ENCODE results near the gene IGF2BP2.
A peak's percentile ranks its signal among the peaks of the same experiment; 100 is the strongest.
"Not testable (repeated sequence)": the region's sequence is repeated elsewhere in the genome, so short reads cannot be mapped to it uniquely, and the experiment has no call there.

IGF2BP2 gene

DNA sequence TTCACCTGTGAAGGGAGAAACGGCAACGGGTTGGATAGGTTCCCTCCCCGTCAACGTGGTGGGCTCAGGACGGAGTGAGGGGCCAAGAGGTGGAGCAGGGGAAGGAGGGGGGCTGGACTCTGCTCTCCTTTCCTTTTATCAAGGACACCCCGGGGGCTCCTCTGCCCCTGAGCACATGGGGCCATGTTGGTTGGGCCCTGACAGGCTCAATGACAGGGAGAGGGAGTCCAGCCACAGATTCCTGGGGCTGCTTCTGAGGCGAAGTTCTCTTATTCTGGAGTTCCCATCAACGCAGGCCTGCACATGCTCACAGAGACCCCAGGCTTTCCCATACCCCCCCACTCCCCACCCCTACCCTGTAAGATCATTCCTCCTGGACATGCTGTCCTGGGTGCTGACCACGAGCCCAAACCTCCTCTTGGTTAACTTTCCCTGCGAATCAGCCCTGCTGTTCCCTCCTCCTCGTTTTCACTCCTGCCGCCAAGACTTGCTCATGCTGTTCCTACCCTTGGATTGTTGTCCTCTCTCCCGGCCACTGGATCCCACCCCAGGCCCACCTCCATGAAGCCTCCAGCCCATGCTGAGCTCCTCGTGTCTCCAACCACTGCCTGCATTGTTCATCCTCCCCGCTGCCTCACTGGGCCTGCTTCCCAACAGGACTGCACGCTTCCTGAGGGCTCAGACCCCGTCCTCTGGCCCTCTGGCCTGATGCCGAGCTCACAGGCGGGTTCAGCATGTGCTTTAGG lies 177.5 kb downstream of the IGF2BP2 start:
- TF ChIP-seq, protein P1, sequence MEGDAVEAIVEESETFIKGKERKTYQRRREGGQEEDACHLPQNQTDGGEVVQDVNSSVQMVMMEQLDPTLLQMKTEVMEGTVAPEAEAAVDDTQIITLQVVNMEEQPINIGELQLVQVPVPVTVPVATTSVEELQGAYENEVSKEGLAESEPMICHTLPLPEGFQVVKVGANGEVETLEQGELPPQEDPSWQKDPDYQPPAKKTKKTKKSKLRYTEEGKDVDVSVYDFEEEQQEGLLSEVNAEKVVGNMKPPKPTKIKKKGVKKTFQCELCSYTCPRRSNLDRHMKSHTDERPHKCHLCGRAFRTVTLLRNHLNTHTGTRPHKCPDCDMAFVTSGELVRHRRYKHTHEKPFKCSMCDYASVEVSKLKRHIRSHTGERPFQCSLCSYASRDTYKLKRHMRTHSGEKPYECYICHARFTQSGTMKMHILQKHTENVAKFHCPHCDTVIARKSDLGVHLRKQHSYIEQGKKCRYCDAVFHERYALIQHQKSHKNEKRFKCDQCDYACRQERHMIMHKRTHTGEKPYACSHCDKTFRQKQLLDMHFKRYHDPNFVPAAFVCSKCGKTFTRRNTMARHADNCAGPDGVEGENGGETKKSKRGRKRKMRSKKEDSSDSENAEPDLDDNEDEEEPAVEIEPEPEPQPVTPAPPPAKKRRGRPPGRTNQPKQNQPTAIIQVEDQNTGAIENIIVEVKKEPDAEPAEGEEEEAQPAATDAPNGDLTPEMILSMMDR (IDR thresholded peaks at IDR 0.05; ENCODE audit: low read depth, low read length, missing control alignments): no peak
- H3K4me3 ChIP-seq (ENCODE audit: low read depth, low read length): no peak overlapping the region
- H3K36me3 ChIP-seq (replicated peaks): peaks cover 58% of the 10 kb centered on the region
- no peak for DNase-seq
- H3K27me3 ChIP-seq (replicated peaks): no peaks in the 10 kb centered on the region
- H3K27ac ChIP-seq: peak overlapping the region; percentile 82
- in situ Hi-C loops (cut with HindIII; ENCODE audit: low pct_ligation_motif_present, low sequenced_read_pairs): no loop called here

DNA sequence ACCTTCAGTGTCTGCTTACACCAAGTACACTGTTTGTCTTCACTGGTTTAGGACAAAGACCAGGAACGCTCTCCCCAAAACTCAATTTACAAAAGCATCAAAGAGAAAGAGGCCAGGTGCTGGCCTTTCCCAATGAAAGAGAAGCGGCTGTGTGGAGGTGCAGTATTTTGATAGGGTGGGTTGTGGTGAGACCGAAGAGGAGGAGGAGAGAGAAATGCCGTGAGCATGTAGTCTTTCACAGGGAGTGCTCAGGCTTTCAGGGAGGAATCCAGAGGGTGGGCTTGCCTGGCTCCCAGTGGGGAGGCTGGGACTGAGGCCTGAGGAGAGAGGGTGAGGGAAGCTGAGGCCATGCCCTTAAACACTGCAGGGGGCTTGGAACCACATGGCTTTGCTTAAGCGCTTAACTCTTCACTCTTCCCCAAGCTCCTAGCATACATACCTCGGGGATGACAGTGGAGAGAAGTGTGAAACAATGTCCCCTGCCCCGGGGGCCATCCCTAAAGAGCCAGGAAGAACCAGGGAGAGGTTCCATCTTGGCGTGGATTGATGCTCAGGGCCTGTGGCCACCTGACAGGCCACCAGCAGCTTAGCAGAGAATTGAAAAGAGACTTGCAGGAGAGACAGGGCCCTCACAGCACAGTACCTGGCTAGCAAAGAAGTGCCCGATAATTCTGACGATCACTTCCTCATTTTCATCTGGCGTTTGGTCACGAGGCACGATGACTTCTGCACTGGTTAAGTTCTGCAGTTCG lies 178.3 kb downstream of the IGF2BP2 start:
- no peak overlapping the region for H3K4me3 ChIP-seq (ENCODE audit: low read depth, low read length)
- in situ Hi-C loops (cut with HindIII; ENCODE audit: low pct_ligation_motif_present, low sequenced_read_pairs): no loop called here
- TF ChIP-seq, protein P1 (IDR thresholded peaks at IDR 0.05; ENCODE audit: low read depth, low read length, missing control alignments): no peak
- H3K27me3 ChIP-seq (replicated peaks): no peaks in the 10 kb centered on the region
- no peak for DNase-seq
- H3K36me3 ChIP-seq (replicated peaks): peaks cover 57% of the 10 kb centered on the region
- peak overlapping the region; percentile 57 for H3K27ac ChIP-seq

DNA sequence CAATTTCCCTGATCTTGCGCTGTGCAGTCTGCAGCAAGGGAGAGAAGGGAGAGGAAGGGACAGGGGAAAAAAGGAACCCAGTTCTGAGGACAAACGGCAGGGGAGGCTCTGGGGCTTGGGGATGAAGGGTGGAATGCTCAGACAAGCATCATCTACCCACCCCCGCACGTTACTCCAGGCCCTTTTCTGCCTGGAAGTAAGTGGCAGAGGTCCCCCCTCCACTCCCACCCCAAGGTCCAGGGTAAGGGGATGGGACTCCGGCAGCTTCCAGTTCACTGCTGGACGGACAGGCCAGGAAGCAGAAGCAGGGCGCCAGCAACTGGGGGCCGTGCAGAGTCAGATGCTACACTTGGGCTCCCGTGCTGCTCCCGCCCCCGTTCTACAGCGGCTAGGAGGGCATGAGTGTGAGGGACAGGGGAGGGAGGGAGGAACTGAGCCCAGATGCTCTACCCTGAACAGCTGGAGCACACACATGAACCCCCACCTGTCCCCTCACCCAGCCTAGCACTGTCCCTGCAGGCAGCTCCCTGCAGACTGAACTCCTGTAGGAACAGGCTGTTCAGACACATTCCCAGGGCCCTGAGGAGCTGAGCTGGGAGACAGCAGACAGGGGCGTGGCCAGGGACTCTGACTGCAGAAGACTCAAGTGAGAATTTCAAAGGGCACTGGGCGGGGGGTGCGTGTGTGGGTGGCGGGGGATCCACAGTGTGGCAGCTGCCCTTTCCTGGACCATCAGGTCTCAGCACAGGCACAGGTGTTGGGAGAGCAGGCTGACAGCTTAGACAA lies 179.1 kb downstream of the IGF2BP2 start:
- DNase-seq: peak; percentile 75
- H3K4me3 ChIP-seq (ENCODE audit: low read depth, low read length): no peak overlapping the region
- in situ Hi-C loops (cut with HindIII; ENCODE audit: low pct_ligation_motif_present, low sequenced_read_pairs): no loop called here
- TF ChIP-seq, protein P1 (IDR thresholded peaks at IDR 0.05; ENCODE audit: low read depth, low read length, missing control alignments): no peak
- H3K27me3 ChIP-seq (replicated peaks): no peaks in the 10 kb centered on the region
- H3K36me3 ChIP-seq (replicated peaks): peaks cover 51% of the 10 kb centered on the region
- peak overlapping the region; percentile 57 for H3K27ac ChIP-seq

DNA sequence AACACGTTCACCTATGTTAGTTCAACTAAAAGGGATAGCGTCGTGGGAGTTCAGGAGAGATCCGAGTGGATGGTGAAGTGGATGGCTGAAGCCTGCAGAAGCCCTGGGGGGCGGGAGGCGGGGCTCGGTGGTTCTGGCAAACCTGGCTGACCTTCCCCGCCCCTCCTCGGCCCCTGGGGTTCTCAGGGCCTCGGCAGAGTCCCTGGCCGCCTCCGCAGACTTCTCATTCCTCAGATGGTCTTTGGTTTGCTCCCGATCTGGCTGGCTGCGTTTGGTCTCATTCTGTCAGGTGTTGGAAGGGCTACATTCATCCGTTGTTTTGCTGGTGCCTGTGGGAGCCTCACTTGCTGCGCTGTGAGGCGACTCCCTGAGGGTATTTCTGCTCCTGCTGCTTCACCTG lies 179.7 kb downstream of the IGF2BP2 start:
- DNase-seq; in situ Hi-C loops (cut with HindIII; ENCODE audit: low pct_ligation_motif_present, low sequenced_read_pairs); H3K4me3 ChIP-seq (ENCODE audit: low read depth, low read length); H3K27me3 ChIP-seq (replicated peaks): not testable (repeated sequence)
- H3K36me3 ChIP-seq (replicated peaks): peaks cover 51% of the 10 kb centered on the region
- peak overlapping the region; percentile 57 for H3K27ac ChIP-seq

- no peaks in the 10 kb centered on the region for H3K27me3 ChIP-seq (replicated peaks)
- H3K36me3 ChIP-seq (replicated peaks): peaks cover 21% of the 10 kb centered on the region
- in situ Hi-C loops (cut with HindIII; ENCODE audit: low pct_ligation_motif_present, low sequenced_read_pairs): no loop called here
- TF ChIP-seq, protein P1 (IDR thresholded peaks at IDR 0.05; ENCODE audit: low read depth, low read length, missing control alignments): no peak
- DNase-seq: no peak
- no peak overlapping the region for H3K27ac ChIP-seq
- H3K4me3 ChIP-seq (ENCODE audit: low read depth, low read length): no peak overlapping the region
Measured at GRCh38 chr3:185640308-185640707, 184.5 kb downstream of the IGF2BP2 start.

Measured in brain microvascular endothelial cell (primary cell).